Activated effector memory CD4-positive, alpha-beta T cell treated with anti-CD3 and anti-CD28 coated beads, Interleukin-2, amount 50 U/mL, for 16 hours (primary cell): Measurements from ENCODE around the gene TACC2.

Experiments
- DNase-seq: peaks from one replicate; pipeline ENCODE4 v3.0.0-alpha.2; 2020

Gene TACC2

DNA sequence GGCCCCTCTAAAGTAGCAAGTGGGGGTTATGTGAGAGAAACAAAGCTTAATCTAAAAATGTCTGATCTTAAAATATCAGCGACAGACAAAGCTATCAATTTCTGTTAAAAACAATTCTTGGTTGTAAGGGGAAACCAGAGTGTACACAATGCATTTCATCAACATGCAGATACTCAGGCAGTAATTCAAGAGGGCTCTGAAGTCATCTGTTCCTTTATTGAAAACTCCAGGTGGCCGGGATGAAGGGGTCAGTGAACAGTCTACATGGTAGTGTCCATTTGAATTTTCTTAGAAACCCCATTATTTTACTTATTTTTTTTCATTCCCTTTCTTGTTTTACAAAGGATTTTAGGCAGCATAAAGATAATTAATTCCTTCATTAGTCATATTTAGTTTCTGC lies 245.5 kb downstream of the TACC2 start:
- no peak for DNase-seq

DNA sequence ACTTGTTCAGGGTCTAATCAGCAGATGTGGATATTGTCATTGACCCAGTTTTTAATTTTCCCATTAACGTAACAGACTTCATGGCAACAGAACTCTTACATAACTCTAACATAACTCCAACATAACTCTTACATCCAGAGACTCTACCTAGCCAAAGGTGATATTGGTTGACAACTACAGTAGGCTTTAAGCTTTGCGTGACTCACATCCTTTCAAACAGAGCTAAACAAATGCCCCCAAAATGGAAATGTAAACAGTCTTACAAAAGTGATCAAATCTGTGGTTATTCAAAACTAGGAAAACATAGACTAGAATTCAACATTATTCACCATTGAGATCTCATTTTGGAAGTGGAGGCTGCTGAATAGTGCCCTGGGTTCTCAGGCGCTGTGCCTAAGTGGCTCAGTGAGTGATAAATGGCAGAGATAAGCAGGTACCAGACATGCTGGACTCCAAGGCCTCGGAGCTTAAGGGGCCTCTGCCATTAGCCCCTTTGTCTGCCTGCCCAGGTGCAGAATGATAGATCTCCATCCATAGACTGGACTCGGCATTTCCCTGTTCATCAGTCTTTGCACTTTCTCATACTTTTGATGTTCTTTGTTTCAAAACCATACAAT lies 247.8 kb downstream of the TACC2 start:
- DNase-seq, result no peak

DNA sequence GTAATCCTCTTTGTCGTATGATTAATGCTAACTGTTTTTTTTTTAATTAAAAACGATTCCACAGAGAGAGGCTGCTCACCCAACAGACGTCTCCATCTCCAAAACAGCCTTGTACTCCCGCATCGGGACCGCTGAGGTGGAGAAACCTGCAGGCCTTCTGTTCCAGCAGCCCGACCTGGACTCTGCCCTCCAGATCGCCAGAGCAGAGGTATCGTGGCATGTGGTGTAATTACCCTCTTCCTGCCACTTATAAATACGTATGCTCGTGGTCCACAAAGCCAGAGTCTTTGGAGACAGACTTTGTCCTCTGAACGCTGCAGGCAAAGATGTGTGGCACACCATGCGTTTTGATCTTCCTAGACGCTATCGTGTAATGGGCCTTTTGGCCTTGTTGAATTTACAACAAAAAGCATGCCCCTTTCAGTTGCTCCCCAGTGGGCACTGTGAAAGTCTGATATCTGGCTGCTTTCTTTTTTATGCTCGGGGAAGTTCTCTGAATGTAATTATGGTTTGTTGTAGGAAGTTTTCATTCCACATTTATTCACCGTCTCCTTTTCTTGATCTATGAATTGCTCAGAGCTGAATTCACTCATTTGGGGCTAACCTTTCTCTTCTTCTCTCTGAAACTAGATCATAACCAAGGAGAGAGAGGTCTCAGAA lies 248.5 kb downstream of the TACC2 start:
- DNase-seq, result no peak

DNA sequence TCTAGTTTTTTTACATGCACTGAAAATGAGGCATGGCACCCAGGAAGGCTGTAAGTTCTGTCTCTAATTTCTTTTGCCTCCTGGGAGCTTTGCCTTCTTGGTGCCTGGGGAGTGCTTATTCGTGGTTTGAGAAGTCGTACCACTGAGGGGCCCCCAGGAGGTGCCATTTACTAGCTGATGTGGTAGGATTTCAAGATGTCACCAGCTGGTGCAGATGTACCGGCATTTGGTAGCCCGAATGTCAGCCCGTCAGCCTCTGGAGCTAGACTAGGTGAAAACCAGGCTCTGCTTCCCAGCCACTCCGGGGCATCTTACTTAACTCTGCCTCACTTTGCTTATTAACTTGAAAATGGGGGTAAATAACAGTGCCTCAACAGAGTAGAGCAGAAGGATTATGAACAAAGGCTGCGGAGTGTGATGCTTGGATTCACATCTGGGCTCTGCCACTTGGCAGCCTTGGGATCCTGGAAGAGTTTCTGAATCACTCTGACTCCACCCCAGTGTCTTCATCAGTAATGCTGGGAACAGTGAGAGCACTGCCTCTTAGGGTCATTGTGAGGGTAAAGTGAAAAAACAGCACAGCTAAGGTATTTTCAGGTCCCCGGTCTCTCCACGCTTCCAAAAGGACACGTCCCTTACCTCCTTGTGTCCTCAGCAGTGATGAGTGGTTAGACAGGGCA lies 250.8 kb downstream of the TACC2 start:
- DNase-seq, result no peak

DNA sequence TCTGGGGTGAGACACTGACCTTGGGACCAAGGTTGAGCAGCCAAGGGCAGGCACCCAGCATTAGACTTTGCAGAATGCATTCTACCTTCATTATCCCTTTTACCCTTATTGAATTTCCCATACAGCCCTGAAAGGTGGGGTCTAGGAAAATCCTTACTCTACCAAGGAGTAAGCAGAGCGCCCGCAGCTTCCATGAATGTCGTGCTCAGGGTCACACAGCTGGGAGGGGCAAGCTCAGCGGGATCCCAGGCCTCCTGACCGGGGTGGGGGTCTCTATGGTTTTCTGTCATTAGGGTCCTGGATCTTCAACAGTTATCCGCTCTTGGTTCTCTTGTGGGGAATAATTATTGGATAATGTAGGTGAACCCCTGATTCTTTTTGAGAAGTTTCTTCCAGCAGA lies 251.4 kb downstream of the TACC2 start:
- DNase-seq, result no peak

DNA sequence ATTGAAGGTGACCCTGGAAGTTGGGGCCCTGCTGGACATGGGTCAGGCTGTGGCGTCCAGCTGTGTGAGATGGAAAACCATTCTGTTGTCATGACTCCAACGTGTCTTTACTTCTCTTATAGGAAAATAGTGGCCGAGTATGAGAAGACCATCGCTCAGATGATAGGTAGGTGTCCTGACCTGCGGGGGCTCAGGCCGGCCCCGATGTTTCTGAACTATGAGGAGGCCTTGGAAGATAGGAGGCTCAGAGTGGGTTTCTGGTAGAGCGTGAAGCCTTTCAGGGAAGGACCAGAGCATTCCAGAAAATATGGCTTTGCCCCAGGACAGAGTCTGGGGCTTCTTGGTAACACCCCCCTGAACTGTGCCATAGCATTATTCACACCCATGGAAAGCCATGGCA lies 252.9 kb downstream of the TACC2 start:
- DNase-seq, result no peak

DNA sequence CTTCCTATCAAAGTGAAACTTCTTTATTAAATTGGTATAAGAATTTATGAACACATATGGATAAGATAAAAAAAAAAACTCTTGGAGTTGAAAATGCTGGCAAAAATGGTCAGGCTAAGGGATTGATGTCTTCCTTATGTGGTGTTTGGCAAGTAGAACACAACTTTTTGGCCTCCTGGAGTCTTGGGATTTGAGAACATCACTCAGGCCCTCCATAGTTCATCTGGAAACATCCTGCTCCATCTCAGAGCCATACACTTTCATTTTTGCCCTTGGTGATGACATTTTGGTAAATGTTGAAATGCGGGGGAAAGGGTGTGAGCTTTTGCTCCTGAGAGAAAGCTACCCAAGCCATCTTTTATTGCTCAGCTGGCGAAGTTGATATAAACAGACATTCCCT lies 254.6 kb downstream of the TACC2 start:
- DNase-seq, result no peak

DNA sequence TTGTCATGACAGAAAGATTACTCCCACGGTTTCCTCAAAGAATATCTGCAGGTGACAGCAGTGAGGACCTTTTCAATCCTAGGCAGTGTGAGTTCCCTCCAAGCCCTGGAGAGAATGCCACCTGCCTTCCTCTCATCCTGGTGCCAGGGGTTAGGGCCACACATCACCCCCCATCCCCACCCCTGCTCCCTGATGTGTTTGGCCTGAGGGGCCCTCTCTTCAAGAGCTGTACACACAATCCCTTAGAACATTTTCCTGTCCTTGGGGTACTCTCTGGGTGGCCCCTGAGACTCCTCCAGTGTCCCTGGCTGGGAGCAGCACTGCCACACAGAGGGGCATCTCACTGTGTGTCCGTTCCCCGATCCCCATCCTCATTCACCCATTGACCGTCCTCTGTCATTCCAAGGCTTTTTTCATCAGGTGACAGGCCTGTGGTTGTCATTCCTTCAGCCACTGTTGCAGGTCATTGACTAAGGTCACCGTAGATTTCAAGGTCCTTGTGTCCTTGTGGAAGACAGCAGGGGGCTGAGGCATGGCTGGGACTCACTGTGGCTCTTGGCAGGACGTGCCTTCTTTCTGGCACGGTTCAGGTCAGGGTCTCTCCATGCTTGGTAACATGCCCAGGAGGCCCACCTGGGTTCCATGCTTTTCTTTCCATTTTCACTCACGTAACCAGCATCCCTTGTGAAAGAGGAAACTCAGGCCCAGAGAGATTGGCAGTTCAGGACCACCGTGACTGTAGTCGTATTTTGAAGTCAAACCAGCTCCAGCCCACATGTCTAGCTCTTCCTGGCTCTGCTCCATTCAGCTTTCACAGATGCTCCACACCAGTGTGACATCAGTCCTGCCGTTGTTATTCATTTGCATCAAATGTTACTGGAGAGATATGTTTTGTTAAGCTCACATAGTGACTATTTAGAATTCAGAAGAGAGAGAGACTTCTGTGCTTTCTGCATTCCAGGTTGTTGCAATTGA lies 255.3 kb downstream of the TACC2 start:
- DNase-seq, result no peak

DNA sequence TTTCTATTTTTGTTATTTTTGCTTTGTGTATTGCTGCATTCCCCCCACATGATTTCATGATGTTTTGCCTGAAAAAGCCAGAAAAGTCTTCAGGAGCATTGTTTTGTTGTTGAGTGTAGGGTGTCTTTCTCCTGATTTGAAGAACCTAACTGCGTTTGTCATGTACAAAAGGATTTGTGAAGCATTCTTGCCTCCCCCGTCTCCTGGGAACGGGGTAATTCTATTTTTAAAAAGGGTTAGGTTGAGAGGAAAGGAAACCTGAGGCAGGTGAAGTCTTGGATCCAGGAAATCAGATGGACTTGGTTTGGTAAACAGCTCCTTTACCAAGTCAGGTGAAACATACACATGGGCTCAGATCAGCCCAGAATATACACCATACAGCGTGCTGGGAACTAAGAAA lies 256.2 kb downstream of the TACC2 start:
- DNase-seq, result no peak

DNA sequence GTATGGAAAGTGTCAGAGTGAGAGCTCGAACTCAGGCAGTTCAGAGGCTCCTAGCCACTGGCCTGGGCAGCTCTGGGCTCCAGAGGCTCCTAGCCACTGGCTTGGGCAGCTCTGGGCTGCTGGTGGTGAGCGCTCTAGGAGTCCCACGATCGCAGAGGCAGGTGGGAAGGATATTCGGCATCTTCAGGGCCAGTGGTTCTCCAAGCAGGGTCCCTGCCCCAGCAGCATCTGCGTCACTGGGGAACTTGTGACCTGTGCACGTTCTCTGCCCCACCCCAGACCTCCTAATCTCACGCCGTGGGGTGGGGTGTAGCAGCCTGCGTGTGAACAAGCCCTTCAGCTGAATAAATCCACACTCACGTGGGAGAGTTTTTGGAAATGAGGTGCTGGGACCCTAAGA lies 256.9 kb downstream of the TACC2 start:
- no peak for DNase-seq

DNA sequence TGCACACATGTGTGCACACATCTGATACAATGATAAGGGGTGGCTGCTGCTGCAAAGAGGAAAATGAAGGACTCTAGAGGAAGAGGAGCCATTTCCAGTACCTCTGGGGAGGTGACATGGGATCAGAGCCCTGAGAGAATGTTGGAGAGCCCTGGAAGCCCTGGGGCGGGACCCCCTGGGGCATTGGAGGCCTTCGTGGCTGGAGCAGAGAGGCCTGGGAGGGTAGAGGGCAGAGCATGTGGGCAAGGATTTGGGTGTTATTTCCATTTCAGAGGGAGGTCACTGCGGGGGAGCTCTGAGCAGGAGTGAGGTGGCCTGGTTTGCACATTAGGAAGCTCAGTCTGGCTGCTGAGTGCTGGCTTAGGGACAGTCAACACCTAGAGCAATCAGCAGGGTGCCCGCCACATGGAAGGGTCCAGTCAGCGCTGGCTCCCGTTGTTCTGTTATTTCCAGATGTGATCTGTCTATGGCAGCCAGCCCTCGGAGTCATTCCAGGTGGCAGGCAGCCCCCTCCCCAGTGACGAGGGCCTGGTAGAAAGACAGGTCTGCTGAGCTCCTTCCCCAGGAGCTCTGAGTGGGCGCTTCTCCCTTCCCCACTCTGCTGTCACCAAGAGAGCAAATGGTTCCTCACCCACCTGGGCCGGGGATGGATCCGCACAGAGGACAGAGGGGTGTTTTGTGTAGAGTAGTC lies 258.0 kb downstream of the TACC2 start:
- DNase-seq, result no peak

DNA sequence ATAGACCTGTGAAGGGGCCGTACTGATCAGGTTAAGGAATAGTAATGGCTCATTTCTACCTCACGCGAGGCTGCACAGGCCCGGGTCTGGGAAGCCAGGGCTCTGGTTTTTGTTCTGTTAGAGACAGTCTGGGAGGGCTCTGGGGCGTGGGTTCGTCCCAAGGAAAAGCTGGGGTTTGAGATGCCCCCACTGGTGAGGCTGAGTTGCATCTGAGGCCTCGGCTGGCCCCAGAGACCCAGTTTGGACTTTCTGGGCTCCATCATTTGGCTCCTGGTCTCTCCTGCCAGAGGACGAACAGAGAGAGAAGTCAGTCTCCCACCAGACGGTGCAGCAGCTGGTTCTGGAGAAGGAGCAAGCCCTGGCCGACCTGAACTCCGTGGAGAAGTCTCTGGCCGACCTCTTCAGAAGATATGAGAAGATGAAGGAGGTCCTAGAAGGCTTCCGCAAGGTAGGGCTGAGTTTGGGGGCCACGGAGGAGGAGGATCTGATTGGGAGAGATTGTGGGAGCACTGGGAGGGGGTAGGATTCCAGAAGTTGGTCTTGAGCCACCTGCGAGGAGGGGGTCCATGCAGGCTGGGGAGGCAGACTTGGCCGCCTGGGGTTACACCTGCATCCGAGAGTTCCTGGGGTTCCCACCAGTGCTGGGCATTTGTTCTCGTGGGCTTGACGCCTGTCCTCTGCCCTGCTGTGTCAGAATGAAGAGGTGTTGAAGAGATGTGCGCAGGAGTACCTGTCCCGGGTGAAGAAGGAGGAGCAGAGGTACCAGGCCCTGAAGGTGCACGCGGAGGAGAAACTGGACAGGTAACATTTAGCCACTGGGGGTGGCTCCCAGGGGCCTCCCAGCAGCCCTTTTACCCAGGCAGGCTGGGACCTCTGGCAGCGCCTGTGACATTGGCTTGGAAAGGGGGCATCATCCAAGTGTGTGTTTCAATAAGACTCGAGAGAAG lies 259.7 kb downstream of the TACC2 start:
- no peak for DNase-seq

DNA sequence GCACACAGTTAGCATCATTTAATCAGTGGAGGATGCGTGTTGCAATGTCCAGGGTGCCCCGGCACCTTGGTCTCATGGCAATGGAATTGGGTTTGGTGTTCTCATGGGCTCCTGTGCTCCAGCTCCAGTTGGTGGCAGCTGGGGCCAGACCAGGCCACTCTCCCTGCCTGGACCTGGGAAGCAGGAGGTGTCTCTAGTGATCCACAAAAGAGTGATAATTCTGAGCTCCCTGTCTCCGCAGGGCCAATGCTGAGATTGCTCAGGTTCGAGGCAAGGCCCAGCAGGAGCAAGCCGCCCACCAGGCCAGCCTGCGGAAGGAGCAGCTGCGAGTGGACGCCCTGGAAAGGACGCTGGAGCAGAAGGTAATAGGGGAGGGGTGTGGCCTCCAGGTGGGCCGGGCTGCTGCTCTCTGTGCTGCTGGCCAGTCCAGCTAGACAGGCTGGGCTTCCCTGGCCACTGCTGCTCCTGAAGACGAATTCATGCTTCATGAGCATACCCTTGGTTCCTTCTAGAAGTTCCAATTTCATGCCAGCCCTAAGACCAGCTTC lies 260.4 kb downstream of the TACC2 start:
- DNase-seq, result no peak

DNA sequence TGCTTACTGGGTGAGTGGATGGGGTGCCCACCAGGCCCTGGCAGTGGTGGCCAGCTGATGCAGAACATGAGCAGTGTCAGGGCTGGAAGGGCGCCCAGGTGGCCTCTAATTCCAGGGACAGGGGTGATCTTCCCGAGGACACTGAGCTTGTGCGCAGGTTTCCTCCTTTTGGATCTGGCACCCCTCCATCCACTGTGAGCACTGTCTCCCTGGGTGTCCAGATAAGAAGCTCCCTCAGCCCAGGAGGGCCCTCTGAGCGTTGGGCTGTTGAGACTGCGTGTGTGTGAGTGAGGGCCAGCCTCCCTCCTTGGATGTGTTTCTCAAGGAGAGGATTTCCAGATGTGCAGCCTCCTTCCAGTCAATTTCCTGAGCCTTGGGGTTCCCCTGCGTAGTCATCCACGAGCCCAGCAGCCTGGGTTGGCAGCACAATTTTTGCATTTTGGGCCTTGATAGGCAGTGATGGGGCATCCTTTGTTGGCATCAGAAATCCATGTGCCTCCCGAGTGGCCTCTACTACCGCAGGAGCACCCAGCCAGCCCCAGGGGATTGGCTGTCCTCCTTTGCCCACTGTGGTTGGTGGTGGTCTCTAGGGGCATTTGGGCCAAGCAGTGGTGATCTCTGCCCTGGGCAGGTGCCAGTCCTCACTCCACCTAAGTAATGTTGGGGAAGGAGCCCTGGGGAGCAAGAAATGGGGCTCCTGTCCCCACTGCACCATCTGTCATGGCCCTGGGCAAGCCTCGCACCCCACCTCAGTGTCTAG lies 261.2 kb downstream of the TACC2 start:
- no peak for DNase-seq

DNA sequence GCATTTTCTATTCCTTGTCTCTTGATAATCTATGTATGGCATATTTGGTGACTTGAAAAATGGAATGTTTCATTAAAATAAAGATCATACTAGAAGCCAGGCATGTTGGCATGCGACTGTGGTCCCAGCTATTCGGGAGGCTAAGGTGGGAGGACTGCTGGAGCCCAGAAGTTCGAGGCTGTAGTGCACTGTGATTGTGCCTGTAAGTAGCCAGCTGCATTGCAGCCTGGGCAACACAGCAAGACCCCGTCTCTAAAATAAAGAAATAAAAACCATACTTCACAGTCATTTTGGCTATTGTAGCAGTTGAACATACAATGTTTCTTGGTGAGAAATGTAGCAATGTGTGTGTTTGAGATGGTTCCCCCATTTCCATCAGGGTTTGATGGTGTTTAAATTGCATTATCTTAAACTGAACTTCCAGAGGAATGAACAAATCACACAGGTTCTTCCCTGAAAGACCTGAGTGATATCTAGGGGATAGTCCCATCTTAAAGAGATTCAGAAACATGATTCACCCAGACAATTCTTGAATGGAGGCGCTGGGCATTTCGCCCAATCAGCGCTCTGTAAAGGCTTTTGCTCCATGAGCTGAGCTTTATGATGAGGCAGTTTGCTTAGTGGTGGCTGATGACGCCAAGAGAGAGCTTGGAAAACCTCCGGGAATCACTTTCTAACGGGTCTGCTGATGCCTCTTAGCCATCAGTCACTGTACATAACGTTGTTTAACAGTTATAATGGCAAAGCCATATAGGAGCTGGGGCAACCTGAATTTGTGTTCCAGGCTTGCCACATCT lies 262.7 kb downstream of the TACC2 start:
- DNase-seq, result no peak

DNA sequence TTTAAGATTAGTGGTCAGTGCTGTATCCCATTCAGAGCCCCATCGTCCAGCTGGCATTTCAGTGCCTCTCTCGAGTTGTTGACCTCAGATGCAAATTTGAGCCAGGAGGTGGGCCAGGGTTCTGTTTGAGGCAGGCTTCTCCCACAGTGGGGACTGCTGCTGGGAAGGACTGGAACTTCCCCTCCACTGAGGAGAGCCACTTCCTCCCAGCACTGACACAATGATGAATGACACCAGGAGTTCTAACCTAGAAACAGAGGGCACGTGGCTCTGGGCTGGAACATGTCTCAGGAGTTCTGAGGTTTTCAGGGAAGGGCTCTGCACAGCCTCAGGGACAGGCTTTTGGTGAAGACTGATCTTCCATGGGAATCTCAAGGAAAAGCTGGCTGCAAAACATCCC lies 263.8 kb downstream of the TACC2 start:
- DNase-seq, result no peak

DNA sequence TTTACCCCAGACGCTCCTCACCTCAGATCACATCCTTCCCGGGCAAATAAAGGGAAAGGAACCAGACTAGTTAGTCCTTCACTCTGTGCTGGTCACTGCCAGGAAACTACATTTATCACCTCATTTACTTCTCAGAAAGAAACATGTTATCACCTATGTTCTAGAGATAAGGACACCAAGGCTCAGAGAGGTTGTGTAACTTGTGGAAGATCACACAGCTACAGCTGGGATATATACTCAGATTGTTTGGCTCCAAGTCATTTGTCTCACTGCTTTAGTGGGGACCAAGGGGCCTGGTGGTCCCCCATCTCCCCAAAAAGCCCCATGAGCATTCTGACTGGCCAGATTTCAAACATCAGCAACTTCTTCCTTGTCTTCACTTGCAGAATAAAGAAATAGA lies 264.6 kb downstream of the TACC2 start:
- DNase-seq, result no peak

DNA sequence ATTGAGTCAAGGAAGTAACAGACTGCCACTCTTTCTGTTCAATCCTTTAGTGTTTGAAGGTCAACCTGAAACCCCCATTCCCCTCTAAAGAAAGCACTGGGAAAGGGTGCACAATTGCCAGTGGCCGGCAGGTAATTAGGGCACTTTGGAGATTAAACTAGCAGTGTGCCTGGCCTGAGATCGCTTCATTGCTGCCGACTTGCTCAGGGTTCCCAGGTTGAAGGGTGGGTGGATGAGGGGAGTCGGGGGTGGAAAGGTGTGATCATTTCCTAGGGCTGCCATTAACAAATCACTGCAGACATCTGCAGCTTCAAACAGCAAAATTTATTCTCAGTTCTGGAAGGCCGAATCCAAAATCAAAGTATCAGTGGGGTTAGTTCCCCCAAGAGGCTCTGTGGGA lies 265.9 kb downstream of the TACC2 start:
- DNase-seq, result no peak

DNA sequence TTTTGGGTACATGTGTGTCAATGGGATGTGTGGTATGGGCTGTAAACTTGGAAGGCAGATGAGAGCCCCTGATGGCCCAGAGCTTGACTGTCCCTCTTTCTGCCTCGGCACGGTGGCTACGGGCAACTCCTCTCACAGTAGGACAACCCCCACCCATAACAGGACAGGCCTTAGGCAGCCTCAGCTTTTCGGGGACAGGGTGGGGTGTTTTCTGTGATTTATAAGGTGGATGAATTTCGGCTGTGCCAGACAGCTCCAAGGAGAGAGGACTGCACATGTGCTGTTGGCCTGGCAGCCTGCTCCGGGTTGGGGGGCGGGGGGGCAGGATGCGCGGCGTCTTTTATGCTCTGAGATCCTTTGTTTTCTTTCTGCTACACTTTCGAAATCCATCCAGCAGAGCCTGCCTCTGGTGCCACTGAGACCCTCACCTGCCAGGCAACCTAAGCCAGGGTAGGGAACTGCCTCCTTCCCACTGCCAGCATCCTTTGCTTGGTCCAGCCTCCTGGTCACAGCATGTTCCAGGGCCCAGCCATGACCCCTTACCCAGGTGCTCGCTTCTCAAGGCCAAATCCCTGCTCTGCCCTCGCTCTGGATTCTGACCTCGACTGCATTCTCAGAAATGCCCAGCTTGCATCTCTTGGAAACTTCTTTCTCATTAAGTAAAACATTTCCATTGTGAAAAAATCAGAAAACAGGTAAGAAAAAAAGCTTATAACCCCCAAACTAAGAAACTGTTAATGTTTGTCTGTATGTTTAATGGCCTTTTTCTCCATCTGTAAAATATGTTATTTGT lies 266.7 kb downstream of the TACC2 start:
- no peak for DNase-seq
